Forelimb muscle (tissue), 1 donor: Measurements from ENCODE around the gene SLC1A2. TPM values are rescaled to one million over a fixed set of nuclear protein-coding genes. Genes with fewer than 3 reads are reported as not detected.
A peak's percentile ranks its signal among the peaks of the same experiment; 100 is the strongest.

Experiments used
- DNase-seq: peaks from one replicate; pipeline ENCODE4 v3.0.0-alpha.2; 2013; ENCODE audit warnings: low read depth
- polyA plus RNA-seq: library from polyadenylated mRNA; unstranded; fragments of 120-200 nt; gene quantifications from one replicate; pipeline ENCODE4 v1.2.1, GENCODE V29; 2013; ENCODE audit not compliant: insufficient read length

The SLC1A2 gene
- polyA plus RNA-seq, 1 donor, result 0.99 TPM

GRCh38 chr11:35274909-35275785 is 144.2 kb downstream of the SLC1A2 start:
- DNase-seq, result no peak

- DNase-seq, result no peak
Observed at GRCh38 chr11:35272391-35272902, 146.9 kb downstream of the SLC1A2 start.

- no peak for DNase-seq
Observed at GRCh38 chr11:35271031-35271430, 148.3 kb downstream of the SLC1A2 start.

- DNase-seq, result no peak
Observed at GRCh38 chr11:35270342-35270741, 149.0 kb downstream of the SLC1A2 start.

GRCh38 chr11:35267504-35267903 is 151.9 kb downstream of the SLC1A2 start:
- DNase-seq, result no peak

GRCh38 chr11:35265755-35266454 is 153.5 kb downstream of the SLC1A2 start:
- no peak for DNase-seq

GRCh38 chr11:35262735-35263134 is 156.6 kb downstream of the SLC1A2 start:
- no peak for DNase-seq

GRCh38 chr11:35262056-35262455 is 157.3 kb downstream of the SLC1A2 start:
- no peak for DNase-seq

GRCh38 chr11:35261197-35261596 is 158.2 kb downstream of the SLC1A2 start:
- DNase-seq, result no peak

GRCh38 chr11:35260342-35260985 is 158.9 kb downstream of the SLC1A2 start:
- DNase-seq, result no peak

GRCh38 chr11:35259529-35259928 is 159.8 kb downstream of the SLC1A2 start:
- DNase-seq, result no peak

GRCh38 chr11:35257281-35257680 is 162.1 kb downstream of the SLC1A2 start:
- DNase-seq, result no peak

GRCh38 chr11:35256296-35256695 is 163.1 kb downstream of the SLC1A2 start:
- DNase-seq, result no peak

- DNase-seq, result no peak
Observed at GRCh38 chr11:35255514-35255913, 163.8 kb downstream of the SLC1A2 start.

- DNase-seq, result no peak
Observed at GRCh38 chr11:35253237-35253636, 166.1 kb downstream of the SLC1A2 start.

GRCh38 chr11:35250621-35251020 is 168.7 kb downstream of the SLC1A2 start:
- DNase-seq, result no peak

- DNase-seq, result no peak
Observed at GRCh38 chr11:35250192-35250591, 169.2 kb downstream of the SLC1A2 start.

GRCh38 chr11:35248558-35249323 is 170.6 kb downstream of the SLC1A2 start:
- DNase-seq, result no peak

GRCh38 chr11:35247863-35248262 is 171.5 kb downstream of the SLC1A2 start:
- DNase-seq, result no peak

- DNase-seq, result no peak
Observed at GRCh38 chr11:35247428-35247827, 171.9 kb downstream of the SLC1A2 start.

- peak; percentile 51 for DNase-seq
Observed at GRCh38 chr11:35246745-35247144, 172.6 kb downstream of the SLC1A2 start.

GRCh38 chr11:35245786-35246185 is 173.6 kb downstream of the SLC1A2 start:
- no peak for DNase-seq
